Hematopoietic multipotent progenitor cell treated with erythropoietin and hydrocortisone succinate and interleukin-3 and kit ligand, for 4 days (in vitro differentiated cells): ENCODE results near the gene SLBP.
A peak's percentile ranks its signal among the peaks of the same experiment; 100 is the strongest.
"Not testable (repeated sequence)": the region's sequence is repeated elsewhere in the genome, so short reads cannot be mapped to it uniquely, and the experiment has no call there.

ENCODE experiments used
- DNase-seq: peaks from one replicate; pipeline ENCODE4 v3.0.0-alpha.2; 2015

Gene SLBP

DNA sequence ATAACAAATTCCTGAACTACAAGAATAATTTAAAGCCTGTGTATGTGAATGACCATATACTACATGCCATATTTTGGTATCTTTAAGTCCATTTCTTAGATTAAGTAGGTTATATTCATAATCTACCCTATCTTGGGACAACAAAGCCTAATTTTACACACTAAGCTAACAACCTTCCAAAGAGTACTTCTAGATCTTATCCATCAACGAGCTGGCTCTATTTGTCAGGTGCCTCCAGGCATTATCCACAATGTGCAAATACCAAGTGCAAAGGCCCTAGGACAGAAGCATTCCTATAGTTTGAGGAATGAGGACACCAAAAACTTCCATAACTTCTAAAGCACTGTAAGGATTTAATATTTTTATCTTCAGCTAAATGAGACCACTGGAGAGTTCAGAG is 3.5 kb downstream of the SLBP start:
- DNase-seq: no peak

GRCh38 chr4:1706358-1706757 is 5.8 kb downstream of the SLBP start:
- DNase-seq: no peak

DNA sequence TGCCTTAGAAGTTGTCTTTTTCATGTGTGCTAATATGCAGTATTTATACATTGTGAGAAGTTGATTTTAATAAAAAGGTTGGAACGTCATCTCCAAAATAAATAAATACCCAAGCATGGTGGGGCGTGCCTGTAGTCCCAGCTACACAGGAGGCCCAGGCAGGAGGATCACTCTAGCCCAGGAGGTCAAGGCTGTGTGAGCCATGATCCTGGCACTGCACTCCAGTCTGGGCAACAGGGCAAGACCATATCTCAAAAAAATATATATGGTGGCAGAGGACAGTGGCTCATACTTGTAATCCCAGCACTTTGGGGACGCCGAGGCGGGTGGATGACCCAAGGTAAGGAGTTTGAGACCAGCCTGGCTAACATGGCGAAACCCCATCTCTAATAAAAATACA is 6.4 kb downstream of the SLBP start:
- DNase-seq: no peak

DNA sequence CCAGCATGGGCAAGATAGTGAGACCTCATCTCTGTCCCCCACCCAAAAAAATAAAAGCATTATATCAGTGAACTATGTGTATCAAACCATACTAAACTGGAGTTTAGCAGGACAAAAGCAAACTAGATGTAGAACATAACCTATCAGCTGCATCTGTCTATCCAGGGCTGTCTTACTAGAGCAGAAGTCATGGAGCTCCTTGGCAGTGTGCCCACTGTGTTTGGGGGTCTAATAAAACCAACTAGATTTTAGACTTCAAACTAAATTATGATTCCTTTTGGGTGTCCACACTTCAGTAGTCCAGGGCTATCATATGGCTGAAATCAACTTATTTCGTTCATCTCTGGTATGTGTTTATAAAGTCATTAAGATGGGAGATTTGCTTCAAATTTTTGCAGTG is 8.3 kb downstream of the SLBP start:
- DNase-seq: peak; percentile 51

DNA sequence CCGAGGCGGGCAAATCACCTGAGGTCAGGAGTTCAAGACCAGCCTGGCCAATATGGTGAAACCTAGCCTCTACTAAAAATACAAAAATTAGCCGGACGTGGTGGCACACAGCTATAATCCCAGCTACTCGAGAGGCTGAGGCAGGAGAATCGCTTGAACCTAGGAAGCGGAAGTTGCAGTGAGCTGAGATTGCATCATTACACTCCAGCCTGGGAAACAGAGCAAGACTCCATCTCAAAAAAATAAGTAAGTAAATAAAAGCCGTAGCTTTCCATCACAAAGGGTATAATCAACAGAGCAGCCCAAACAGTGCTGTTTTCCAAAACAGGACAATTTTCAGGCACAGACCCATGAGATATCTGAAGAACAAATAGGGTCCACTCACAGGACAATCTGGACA is 10.4 kb downstream of the SLBP start:
- DNase-seq: not testable (repeated sequence)

DNA sequence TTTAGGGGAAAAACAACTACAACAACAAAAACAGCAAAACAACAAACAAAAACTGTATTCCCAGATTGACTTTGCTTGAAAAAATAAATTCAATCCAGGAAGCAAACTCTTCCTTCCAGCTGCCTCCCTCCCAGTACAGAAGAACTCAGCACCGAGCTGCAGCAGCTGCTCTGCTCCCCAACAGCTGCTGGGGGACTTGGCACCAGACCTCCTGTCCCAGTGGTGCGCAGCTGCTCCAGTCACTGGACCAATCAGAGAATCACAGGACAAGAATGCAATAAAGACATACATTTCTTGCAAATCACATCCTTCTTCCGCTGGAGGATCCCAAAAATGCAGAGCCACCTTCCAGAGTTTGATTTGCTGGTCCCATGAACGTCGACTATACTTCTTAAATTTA is 16.2 kb downstream of the SLBP start:
- no peak for DNase-seq

- peak; percentile 91 for DNase-seq
Observed at GRCh38 chr4:1693131-1693896, 18.8 kb downstream of the SLBP start.

- DNase-seq: no peak
Observed at GRCh38 chr4:1691737-1692373, 20.3 kb downstream of the SLBP start.

GRCh38 chr4:1690698-1691097 is 21.4 kb downstream of the SLBP start:
- DNase-seq: no peak

DNA sequence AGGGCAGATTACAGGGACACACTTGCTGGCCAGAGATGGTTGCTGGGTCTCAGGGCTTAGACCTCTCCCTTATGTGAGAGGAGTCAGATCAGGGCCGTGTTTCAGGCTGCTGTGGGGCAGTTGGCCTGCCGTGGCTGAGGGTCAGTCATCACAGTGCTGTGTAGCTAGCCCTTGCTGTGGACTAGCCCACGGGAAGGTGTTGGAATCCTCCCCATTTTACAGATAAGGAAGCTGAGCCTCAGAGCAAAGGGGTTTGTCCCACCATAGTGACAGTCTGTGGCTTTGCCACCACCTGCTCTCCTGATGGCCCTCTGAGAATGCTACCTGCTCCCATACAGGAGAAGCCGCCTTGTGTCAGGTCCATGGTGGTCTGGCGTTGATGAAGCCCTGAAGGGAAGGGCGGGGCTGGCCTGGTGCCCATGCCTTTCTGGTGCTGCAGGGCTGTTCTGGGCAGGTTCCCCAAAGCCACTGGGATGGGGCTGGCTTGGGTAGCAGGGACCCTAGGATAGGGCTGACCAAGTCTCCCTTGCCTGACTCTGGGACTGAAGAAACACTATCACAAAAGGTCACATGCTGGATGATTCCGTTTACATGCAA is 25.6 kb downstream of the SLBP start:
- DNase-seq: no peak

DNA sequence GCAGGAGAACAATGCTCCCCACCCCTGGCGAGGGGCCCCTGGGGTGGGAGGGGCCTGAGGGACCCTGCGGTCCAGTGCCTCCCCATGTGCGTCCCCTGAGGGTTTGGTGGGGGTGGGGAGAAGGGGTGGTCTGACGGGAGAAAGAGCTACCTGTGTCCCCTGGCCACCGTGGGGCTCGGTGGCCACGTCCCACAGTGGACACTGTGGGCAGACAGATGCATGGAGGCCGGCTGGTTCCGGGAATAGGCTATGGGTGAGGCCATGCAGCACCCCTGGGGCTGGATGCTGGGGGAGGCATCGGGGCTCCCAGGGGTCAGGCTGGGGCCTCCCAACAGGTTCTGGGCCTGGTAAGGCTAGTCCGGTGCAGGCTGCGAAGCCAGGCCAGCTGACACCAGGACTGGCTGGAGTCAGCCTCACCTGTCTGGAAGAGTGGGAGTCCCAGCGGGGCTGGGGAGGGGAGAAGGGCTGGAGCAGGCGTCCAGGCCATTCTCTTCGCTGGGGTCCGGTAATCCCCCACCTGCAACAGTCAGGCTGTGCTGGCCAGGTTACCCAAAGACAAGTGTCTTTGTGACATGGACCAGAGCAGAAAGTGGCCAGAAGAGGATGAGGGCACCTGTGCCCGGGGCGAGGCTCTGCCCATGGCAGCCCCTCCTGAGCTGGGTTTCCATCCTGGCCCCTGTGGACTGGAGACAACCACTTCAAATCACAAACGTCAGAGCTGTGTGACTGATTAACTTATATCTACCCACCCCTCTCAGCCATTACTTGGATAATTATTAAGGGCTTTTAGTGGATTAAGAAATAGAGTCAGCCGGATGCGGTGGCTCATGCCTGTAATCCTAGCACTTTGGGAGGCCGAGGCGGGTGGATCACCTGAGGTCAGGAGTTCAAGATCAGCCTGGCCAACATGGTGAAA is 26.6 kb downstream of the SLBP start:
- DNase-seq: no peak

GRCh38 chr4:1684506-1685234 is 27.4 kb downstream of the SLBP start:
- no peak for DNase-seq

DNA sequence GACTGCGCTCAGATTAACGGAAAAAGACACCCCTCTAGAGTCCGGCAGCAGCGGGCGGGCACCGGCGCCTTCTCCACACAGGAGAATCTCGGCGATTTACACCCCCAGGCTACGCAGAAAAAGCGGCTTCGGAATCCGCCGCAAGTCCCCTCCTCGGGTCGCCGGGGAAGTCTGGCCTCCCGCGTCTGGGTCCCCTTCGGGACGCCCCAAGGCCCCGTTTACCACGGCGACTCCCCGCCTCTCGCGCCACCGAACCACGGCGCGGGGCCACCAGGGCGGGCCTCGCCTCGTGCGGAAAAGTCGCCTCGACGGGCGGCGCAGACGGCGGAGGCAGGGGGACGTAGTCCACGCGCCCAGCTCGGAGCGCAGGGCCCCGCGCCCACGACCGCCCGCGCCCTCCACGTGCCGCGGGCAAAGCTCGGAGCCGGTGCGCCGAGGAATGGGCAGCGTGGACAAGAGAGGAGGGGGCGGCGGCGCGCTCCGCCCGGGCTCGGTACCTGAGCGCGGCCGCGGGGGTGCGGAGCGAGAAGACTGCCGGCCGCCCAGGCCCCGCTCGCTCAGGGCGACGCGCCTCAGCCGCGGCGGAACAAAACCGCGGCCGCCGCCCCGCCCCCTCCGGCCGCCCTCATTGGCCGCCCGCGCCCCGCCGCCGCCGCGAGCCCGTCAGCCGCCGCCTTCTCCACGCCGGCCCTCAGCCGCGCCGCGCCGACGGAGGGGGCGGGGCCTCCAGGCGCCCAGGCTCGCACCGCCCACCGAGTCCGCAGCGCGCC is 28.2 kb downstream of the SLBP start, which contains the start of gene FAM53A:
Gene FAM53A (minus strand): TSS at position 578 of the 770 bp plus-strand sequence. CDS start 15,572 bp downstream, outside the sequence.
- DNase-seq: peak; percentile 95

- peak; percentile 52 for DNase-seq
Observed at GRCh38 chr4:1683261-1683735, 28.8 kb downstream of the SLBP start.

DNA sequence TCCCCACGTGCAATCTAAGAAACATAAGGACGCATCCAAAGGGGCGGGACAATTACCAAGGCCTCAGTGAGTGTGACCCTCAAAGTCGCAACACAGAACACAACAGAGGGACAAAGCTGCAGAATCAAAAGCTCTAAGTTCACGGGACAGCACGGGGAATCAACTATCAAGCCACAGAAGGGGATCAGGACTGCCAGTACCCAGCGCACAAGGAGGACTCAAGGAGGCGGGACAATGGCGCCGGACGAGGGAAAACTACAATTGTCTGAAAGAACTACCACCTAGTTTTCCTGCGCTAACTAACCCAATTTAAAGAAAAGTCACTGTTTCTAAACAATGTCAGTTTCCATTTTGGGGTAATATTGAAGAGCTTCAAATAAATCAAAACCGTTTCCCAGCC is 29.3 kb downstream of the SLBP start:
- DNase-seq: no peak

DNA sequence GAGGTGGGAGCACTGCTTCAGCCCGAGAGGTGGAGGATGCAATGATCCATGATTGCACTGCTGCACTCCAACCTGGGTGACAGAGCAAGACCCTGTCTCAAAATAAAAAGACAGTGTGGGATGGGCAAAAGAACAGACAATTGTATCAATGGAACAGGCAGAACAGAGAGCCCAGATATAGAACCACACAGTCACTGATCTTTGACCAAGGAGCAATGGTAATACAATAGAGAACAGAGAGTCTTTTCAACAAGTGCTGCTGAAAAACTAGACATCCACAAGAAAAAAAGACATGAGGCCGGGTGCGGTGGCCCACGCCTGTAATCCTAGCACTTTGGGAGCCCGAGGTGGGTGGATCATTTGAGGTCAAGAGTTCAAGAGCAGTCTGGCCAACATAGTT is 33.9 kb downstream of the SLBP start:
- DNase-seq: no peak

- DNase-seq: peak; percentile 84
Observed at GRCh38 chr4:1676605-1677525, 35.3 kb downstream of the SLBP start.

GRCh38 chr4:1675802-1676137 is 36.3 kb downstream of the SLBP start:
- DNase-seq: no peak

- no peak for DNase-seq
Observed at GRCh38 chr4:1675136-1675801, 36.9 kb downstream of the SLBP start.

DNA sequence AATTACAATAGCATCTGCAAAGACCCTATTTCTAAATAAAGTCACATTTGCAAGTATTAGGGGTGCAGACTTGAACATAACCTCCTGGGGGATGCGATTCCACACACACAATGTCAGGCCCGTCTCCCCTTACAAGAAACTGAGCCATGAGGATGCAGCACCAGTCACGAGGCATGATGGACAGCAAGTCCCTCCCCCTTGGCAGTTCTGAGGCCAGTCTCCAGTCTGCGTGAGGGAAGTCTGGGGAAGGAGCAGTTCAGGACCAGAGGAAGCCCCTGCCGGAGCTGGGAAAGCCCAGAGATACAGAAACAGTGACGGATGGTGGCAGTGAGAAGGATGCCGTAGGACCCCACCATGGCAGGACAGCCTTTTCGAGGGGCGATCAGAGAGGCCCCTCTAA is 37.4 kb downstream of the SLBP start:
- DNase-seq: no peak
